NB4 (cell line): ENCODE measurements around the gene PCDHGB7.

Source experiments
- CTCF ChIP-seq: IDR thresholded peaks from one replicate; pipeline ENCODE4 v1.5.1; 2012; ENCODE audit warnings: low read depth, low read length
- MAX ChIP-seq: IDR thresholded peaks from 2 replicates; pipeline ENCODE4 v1.6.1; 2011; ENCODE audit warnings: low read depth, low read length
- MYC ChIP-seq: IDR thresholded peaks from 2 replicates; pipeline ENCODE4 v1.6.1; 2011; ENCODE audit warnings: low read depth, low read length
- POLR2A ChIP-seq: IDR thresholded peaks from 2 replicates; pipeline ENCODE4 v1.6.1; 2011; ENCODE audit warnings: mild to moderate bottlenecking; ENCODE audit not compliant: insufficient read length; ENCODE audit errors: extremely low read depth

- TF ChIP-seq CTCF (no peak), MAX (no peak), POLR2A (no peak), MYC (no peak)
Measured at GRCh38 chr5:141427783-141428426, 10.4 kb downstream of the PCDHGB7 start.
